ENCODE results near the gene LRGUK.
"Not testable (repeated sequence)": the region's sequence is repeated elsewhere in the genome, so short reads cannot be mapped to it uniquely, and the experiment has no call there.

LRGUK gene

GRCh38 chr7:134262322-134262721 is 135.2 kb downstream of the LRGUK start:
- no peak for DNase-seq

- DNase-seq = peak; percentile 18
Observed at GRCh38 chr7:134276951-134277350, 149.8 kb downstream of the LRGUK start.

GRCh38 chr7:134278502-134279153 is 151.5 kb downstream of the LRGUK start:
- no peak for DNase-seq

GRCh38 chr7:134279336-134279735 is 152.2 kb downstream of the LRGUK start:
- DNase-seq = no peak

GRCh38 chr7:134279898-134280297 is 152.8 kb downstream of the LRGUK start:
- DNase-seq = no peak

- DNase-seq = no peak
Observed at GRCh38 chr7:134280508-134280907, 153.4 kb downstream of the LRGUK start.

- DNase-seq = no peak
Observed at GRCh38 chr7:134284011-134284410, 156.9 kb downstream of the LRGUK start.

GRCh38 chr7:134284952-134285351 is 157.8 kb downstream of the LRGUK start:
- DNase-seq = no peak

GRCh38 chr7:134287916-134288659 is 160.9 kb downstream of the LRGUK start:
- no peak for DNase-seq

GRCh38 chr7:134289423-134289822 is 162.3 kb downstream of the LRGUK start:
- DNase-seq = no peak

GRCh38 chr7:134289841-134290240 is 162.7 kb downstream of the LRGUK start:
- DNase-seq = no peak

- no peak for DNase-seq
Observed at GRCh38 chr7:134290286-134290685, 163.1 kb downstream of the LRGUK start.

GRCh38 chr7:134293002-134293740 is 166.0 kb downstream of the LRGUK start:
- no peak for DNase-seq

GRCh38 chr7:134295982-134296381 is 168.8 kb downstream of the LRGUK start:
- DNase-seq = not testable (repeated sequence)

GRCh38 chr7:134297489-134297888 is 170.3 kb downstream of the LRGUK start:
- no peak for DNase-seq

GRCh38 chr7:134298902-134299683 is 172.0 kb downstream of the LRGUK start:
- no peak for DNase-seq

GRCh38 chr7:134300988-134301387 is 173.8 kb downstream of the LRGUK start:
- no peak for DNase-seq

GRCh38 chr7:134301592-134301991 is 174.5 kb downstream of the LRGUK start:
- no peak for DNase-seq

- DNase-seq = no peak
Observed at GRCh38 chr7:134302120-134302519, 175.0 kb downstream of the LRGUK start.

GRCh38 chr7:134307320-134307719 is 180.2 kb downstream of the LRGUK start:
- no peak for DNase-seq

GRCh38 chr7:134308548-134308947 is 181.4 kb downstream of the LRGUK start:
- DNase-seq = no peak

GRCh38 chr7:134311807-134312206 is 184.7 kb downstream of the LRGUK start:
- no peak for DNase-seq

GRCh38 chr7:134312717-134313116 is 185.6 kb downstream of the LRGUK start:
- no peak for DNase-seq
